NCI-H82 treated with DMSO at 0.1 percent for 48 hours (cell line): Measurements from ENCODE around the gene NUP210L.

Experiments used
- DNase-seq: peaks from one replicate; lab custom pipeline; 2025; ENCODE audit not compliant: unreplicated experiment; lab: John Stamatoyannopoulos, UW

NUP210L gene

GRCh38 chr1:153945795-153946621, 208.9 kb downstream of the NUP210L start:
- DNase-seq = no peak

GRCh38 chr1:153945131-153945794, 209.6 kb downstream of the NUP210L start:
- no peak for DNase-seq

GRCh38 chr1:153944827-153945117, 210.1 kb downstream of the NUP210L start:
- DNase-seq = no peak

GRCh38 chr1:153944005-153944826, 210.7 kb downstream of the NUP210L start:
- no peak for DNase-seq

- no peak for DNase-seq
Observed at GRCh38 chr1:153942766-153943549, 211.9 kb downstream of the NUP210L start.
